K562 (cell line): ENCODE measurements around the gene MYO18A. TPM values are rescaled to one million over a fixed set of nuclear protein-coding genes. Genes with fewer than 3 reads are reported as not detected.
A peak's percentile ranks its signal among the peaks of the same experiment; 100 is the strongest.

Experiments
- ARID1B ChIP-seq: fragments of 450-650 bp; IDR thresholded peaks from 2 replicates; pipeline ENCODE4 v1.6.1; 2016; ENCODE audit warnings: antibody characterized with exemption, mild to moderate bottlenecking, inconsistent platforms
- BACH1 ChIP-seq: fragments of 200-800 bp; sonication (Bioruptor generic); IDR thresholded peaks from 2 replicates; pipeline ENCODE4 v1.6.1; 2016; ENCODE audit warnings: missing genetic modification characterization, missing compliant biosample characterization
- BMI1 ChIP-seq: fragments of 150-350 bp; IDR thresholded peaks from 2 replicates; pipeline ENCODE4 v1.6.1; 2014; ENCODE audit warnings: low read length
- ERF ChIP-seq: fragments of 450-650 bp; formaldehyde crosslinking; IDR thresholded peaks from 2 replicates; pipeline ENCODE4 v1.4.0; 2020; ENCODE audit warnings: mild to moderate bottlenecking, mixed read lengths
- NCOA1 ChIP-seq: fragments of 450-650 bp; IDR thresholded peaks from 2 replicates; pipeline ENCODE4 v1.6.1; 2016; ENCODE audit warnings: low read depth
- NFRKB ChIP-seq: fragments of 450-650 bp; IDR thresholded peaks from 2 replicates; pipeline ENCODE4 v1.6.1; 2016; ENCODE audit warnings: low read depth
- PHB ChIP-seq: fragments of 250-450 bp; sonication (Bioruptor Pico); IDR thresholded peaks from 2 replicates; pipeline ENCODE4 v1.5.0; 2021
- RBM25 ChIP-seq: fragments of 200-400 bp; formaldehyde crosslinking; IDR thresholded peaks from 2 replicates; pipeline ENCODE4 v1.6.1; 2018; ENCODE audit warnings: low read length, low read depth, moderate library complexity; ENCODE audit not compliant: severe bottlenecking
- ZC3H8 ChIP-seq: fragments of 450-650 bp; IDR thresholded peaks from 2 replicates; pipeline ENCODE4 v1.6.1; 2017
- ZNF561 ChIP-seq: fragments of 450-650 bp; formaldehyde crosslinking; conservative IDR thresholded peaks from 2 replicates; pipeline ENCODE4 v1.4.0; 2020; ENCODE audit warnings: mild to moderate bottlenecking, moderate library complexity
- ZNF695 ChIP-seq: fragments of 450-650 bp; formaldehyde crosslinking; IDR thresholded peaks from 2 replicates; pipeline ENCODE4 v1.4.0; 2020; ENCODE audit warnings: mild to moderate bottlenecking, moderate library complexity
- polyA plus RNA-seq, 8 experiments: library from polyadenylated mRNA; depleted of rRNA in 4 of 8; stranded (reverse) in 5 of 8; unstranded in 3 of 8; fragments of >200 nt; fragmentation: Nextera tagmentation in 2 of 8; fragmentation: Illumina TruSeq in 1 of 8; extraction: Ambion mirVana in 2 of 8; extraction: Trizol in 1 of 8; gene quantifications; 2 replicates each; pipeline versions ENCODE4 v1.2.1 to v1.2.3, GENCODE V29; 2011 to 2014; ENCODE audit warnings: inconsistent platforms in 1 of 8, missing spikeins in 1 of 8
- total RNA-seq, 7 experiments: library from RNA; depleted of rRNA in 6 of 7; stranded (reverse); fragments of >200 nt in 6 of 7; fragmentation: Illumina TruSeq in 2 of 7; extraction: Trizol in 2 of 7; gene quantifications; 2 replicates each; pipeline versions ENCODE4 v1.2.1 to v1.2.3, GENCODE V29; 2011 to 2021; ENCODE audit warnings: low replicate concordance in 1 of 7
- TF ChIP-seq, protein P1 (sequence below): fragments of 250-450 bp; sonication (Bioruptor Pico); IDR thresholded peaks from 2 replicates; pipeline ENCODE4 v1.5.0; 2020; ENCODE audit warnings: mild to moderate bottlenecking
- TF ChIP-seq, protein P2 (sequence below): fragments of 200-600 bp; sonication (generic); IDR thresholded peaks from one replicate; pipeline ENCODE4 v1.6.1; 2012; ENCODE audit warnings: mild to moderate bottlenecking, low read depth, low read length, inconsistent platforms
- TF ChIP-seq, protein P3 (sequence below), 2 experiments: IDR thresholded peaks in 1 of 2; conservative IDR thresholded peaks in 1 of 2; 2 replicates each; pipeline ENCODE4 v1.6.1; 2016; ENCODE audit warnings: low read depth in 2 of 2, mild to moderate bottlenecking in 1 of 2, missing compliant biosample characterization in 1 of 2, missing genetic modification characterization in 1 of 2, moderate library complexity in 1 of 2

Gene MYO18A
- total and polyA plus RNA-seq, 9 of the 15 experiments (the other 6 are each of a cell fraction or from before 2014, with no cell fraction given): 2.5 to 65.4 (median 17.1) TPM

DNA sequence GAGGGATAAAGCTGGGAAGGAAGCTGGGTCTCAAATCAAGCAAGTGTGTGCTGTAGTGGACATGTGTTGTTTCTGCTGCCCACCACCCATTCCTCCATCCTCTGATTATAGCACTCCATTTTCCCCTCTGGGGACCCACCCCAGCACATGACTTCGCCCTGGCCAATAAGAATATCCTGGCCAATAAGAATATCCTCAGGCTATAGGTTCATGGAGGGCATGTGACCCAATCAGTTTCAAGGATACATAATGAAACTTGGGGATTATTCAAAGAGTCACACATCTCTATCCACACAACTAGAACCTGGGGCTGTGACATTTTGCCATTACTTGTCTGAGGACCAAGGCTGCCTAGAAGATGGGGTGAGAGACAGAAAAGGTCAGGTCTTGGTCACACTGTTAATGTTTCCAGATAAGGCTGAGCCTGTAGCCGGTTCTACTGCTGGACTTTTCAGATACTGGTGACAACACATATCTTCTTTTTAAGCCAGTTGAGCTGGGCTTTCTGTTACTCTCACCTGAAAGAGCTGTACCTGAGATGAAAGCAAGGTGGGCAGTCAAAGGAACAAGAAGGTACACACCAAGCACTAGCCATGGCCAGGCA is 33.7 kb downstream of the MYO18A start (continued):
- TF ChIP-seq PHB (CRISPR knock-in tag) (no peak), NCOA1 (no peak), ZNF695 (CRISPR knock-in tag) (no peak), ARID1B (peak; percentile 59), BMI1 (no peak), ZNF561 (CRISPR knock-in tag) (no peak), BACH1 (tag) (no peak), NFRKB (no peak), ZC3H8 (no peak), RBM25 (peak; percentile 56), ERF (CRISPR knock-in tag) (no peak)
- TF ChIP-seq, protein P1, sequence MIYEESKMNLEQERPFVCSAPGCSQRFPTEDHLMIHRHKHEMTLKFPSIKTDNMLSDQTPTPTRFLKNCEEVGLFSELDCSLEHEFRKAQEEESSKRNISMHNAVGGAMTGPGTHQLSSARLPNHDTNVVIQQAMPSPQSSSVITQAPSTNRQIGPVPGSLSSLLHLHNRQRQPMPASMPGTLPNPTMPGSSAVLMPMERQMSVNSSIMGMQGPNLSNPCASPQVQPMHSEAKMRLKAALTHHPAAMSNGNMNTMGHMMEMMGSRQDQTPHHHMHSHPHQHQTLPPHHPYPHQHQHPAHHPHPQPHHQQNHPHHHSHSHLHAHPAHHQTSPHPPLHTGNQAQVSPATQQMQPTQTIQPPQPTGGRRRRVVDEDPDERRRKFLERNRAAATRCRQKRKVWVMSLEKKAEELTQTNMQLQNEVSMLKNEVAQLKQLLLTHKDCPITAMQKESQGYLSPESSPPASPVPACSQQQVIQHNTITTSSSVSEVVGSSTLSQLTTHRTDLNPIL (CRISPR knock-in tag): no peak
- TF ChIP-seq, protein P2, sequence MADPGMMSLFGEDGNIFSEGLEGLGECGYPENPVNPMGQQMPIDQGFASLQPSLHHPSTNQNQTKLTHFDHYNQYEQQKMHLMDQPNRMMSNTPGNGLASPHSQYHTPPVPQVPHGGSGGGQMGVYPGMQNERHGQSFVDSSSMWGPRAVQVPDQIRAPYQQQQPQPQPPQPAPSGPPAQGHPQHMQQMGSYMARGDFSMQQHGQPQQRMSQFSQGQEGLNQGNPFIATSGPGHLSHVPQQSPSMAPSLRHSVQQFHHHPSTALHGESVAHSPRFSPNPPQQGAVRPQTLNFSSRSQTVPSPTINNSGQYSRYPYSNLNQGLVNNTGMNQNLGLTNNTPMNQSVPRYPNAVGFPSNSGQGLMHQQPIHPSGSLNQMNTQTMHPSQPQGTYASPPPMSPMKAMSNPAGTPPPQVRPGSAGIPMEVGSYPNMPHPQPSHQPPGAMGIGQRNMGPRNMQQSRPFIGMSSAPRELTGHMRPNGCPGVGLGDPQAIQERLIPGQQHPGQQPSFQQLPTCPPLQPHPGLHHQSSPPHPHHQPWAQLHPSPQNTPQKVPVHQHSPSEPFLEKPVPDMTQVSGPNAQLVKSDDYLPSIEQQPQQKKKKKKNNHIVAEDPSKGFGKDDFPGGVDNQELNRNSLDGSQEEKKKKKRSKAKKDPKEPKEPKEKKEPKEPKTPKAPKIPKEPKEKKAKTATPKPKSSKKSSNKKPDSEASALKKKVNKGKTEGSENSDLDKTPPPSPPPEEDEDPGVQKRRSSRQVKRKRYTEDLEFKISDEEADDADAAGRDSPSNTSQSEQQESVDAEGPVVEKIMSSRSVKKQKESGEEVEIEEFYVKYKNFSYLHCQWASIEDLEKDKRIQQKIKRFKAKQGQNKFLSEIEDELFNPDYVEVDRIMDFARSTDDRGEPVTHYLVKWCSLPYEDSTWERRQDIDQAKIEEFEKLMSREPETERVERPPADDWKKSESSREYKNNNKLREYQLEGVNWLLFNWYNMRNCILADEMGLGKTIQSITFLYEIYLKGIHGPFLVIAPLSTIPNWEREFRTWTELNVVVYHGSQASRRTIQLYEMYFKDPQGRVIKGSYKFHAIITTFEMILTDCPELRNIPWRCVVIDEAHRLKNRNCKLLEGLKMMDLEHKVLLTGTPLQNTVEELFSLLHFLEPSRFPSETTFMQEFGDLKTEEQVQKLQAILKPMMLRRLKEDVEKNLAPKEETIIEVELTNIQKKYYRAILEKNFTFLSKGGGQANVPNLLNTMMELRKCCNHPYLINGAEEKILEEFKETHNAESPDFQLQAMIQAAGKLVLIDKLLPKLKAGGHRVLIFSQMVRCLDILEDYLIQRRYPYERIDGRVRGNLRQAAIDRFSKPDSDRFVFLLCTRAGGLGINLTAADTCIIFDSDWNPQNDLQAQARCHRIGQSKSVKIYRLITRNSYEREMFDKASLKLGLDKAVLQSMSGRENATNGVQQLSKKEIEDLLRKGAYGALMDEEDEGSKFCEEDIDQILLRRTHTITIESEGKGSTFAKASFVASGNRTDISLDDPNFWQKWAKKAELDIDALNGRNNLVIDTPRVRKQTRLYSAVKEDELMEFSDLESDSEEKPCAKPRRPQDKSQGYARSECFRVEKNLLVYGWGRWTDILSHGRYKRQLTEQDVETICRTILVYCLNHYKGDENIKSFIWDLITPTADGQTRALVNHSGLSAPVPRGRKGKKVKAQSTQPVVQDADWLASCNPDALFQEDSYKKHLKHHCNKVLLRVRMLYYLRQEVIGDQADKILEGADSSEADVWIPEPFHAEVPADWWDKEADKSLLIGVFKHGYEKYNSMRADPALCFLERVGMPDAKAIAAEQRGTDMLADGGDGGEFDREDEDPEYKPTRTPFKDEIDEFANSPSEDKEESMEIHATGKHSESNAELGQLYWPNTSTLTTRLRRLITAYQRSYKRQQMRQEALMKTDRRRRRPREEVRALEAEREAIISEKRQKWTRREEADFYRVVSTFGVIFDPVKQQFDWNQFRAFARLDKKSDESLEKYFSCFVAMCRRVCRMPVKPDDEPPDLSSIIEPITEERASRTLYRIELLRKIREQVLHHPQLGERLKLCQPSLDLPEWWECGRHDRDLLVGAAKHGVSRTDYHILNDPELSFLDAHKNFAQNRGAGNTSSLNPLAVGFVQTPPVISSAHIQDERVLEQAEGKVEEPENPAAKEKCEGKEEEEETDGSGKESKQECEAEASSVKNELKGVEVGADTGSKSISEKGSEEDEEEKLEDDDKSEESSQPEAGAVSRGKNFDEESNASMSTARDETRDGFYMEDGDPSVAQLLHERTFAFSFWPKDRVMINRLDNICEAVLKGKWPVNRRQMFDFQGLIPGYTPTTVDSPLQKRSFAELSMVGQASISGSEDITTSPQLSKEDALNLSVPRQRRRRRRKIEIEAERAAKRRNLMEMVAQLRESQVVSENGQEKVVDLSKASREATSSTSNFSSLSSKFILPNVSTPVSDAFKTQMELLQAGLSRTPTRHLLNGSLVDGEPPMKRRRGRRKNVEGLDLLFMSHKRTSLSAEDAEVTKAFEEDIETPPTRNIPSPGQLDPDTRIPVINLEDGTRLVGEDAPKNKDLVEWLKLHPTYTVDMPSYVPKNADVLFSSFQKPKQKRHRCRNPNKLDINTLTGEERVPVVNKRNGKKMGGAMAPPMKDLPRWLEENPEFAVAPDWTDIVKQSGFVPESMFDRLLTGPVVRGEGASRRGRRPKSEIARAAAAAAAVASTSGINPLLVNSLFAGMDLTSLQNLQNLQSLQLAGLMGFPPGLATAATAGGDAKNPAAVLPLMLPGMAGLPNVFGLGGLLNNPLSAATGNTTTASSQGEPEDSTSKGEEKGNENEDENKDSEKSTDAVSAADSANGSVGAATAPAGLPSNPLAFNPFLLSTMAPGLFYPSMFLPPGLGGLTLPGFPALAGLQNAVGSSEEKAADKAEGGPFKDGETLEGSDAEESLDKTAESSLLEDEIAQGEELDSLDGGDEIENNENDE: no peak
- TF ChIP-seq, protein P3, sequence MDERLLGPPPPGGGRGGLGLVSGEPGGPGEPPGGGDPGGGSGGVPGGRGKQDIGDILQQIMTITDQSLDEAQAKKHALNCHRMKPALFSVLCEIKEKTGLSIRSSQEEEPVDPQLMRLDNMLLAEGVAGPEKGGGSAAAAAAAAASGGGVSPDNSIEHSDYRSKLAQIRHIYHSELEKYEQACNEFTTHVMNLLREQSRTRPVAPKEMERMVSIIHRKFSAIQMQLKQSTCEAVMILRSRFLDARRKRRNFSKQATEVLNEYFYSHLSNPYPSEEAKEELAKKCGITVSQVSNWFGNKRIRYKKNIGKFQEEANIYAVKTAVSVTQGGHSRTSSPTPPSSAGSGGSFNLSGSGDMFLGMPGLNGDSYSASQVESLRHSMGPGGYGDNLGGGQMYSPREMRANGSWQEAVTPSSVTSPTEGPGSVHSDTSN (CRISPR knock-in tag; IDR thresholded peaks at IDR 0.05; ENCODE audit: low read depth): no peak
- TF ChIP-seq, protein P3 (tag; conservative IDR thresholded peaks at IDR 0.05; ENCODE audit: low read depth): no peak
